Activated CD4-positive, alpha-beta T cell treated with anti-CD3 and anti-CD28 coated beads, Interleukin-2, Interleukin-6, amounts not matched to agents 100 ng/mL and 50 ng/mL, durations not matched to agents 16 hours and 8 hours (primary cell): Measurements from ENCODE around the gene SEMA4C.
A peak's percentile ranks its signal among the peaks of the same experiment; 100 is the strongest.

Experiments used
- DNase-seq: peaks from one replicate; pipeline ENCODE4 v3.0.0-alpha.2; 2020

SEMA4C gene

GRCh38 chr2:96839293-96839874, 30.5 kb downstream of the SEMA4C start:
- DNase-seq, result peak; percentile 91

GRCh38 chr2:96838345-96839292, 31.3 kb downstream of the SEMA4C start:
- DNase-seq, result no peak

- no peak for DNase-seq
Measured at GRCh38 chr2:96837575-96837974, 32.3 kb downstream of the SEMA4C start.

- DNase-seq, result no peak
Measured at GRCh38 chr2:96835830-96836229, 34.0 kb downstream of the SEMA4C start.

- DNase-seq, result no peak
Measured at GRCh38 chr2:96832754-96833507, 36.9 kb downstream of the SEMA4C start.

DNA sequence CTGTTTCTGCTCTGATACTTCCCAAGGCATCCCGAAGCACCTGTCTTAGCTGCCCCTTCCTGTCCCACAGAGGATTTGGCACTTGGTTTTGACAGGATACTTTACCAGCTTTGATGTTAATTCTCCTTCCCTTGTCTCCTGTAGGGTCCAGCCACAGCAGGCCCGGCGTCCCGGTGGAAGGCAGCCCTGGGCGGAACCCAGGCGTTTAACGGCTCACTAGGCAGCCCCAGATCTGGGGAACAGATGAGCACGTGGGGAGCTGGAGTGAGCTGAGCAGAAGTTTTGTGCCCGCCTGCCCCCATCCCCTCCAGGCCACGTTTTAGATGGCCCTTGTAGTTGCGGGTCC, 37.5 kb downstream of the SEMA4C start:
- no peak for DNase-seq

DNA sequence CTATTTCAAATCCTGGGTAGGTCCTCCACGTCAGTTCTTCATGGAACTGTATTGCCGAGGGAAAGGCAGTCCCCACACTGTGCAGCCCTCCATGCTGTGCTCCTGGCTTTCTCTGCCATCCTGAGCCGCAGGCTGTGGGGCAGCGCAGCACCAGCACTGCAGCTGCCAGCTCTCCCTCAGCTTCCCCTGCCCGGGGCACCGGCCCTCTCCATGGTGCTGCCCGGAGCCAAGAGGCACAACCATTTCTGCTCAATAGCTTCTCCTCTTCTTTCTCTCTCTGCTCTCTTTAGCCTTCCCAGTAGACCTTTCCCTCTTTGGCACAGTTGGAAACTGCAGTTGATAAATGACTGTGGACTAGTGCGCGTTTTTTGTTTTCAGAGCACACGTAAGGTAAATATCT, 38.2 kb downstream of the SEMA4C start:
- DNase-seq, result no peak

- no peak for DNase-seq
Measured at GRCh38 chr2:96830044-96830562, 39.8 kb downstream of the SEMA4C start.

GRCh38 chr2:96828874-96829273, 41.0 kb downstream of the SEMA4C start:
- no peak for DNase-seq

DNA sequence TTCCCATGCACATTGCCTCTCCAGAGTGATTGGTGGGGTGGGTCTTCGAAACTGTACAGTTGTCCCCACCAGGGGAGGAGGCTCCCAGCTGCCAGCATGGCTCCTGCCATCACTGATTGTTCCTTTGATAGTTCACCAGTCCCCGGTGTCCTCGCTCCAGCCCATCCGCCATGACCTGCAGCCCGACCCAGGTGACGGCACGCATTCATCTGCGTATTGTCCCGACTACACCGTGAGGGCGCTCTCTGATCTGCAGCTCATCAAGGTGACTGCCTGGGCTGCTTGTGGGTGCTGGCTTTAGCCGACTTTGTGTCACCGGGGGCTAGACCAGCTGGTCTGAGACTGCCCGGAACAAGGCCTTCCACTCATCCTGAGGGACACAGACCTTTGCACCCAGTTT, 41.4 kb downstream of the SEMA4C start:
- DNase-seq, result no peak

DNA sequence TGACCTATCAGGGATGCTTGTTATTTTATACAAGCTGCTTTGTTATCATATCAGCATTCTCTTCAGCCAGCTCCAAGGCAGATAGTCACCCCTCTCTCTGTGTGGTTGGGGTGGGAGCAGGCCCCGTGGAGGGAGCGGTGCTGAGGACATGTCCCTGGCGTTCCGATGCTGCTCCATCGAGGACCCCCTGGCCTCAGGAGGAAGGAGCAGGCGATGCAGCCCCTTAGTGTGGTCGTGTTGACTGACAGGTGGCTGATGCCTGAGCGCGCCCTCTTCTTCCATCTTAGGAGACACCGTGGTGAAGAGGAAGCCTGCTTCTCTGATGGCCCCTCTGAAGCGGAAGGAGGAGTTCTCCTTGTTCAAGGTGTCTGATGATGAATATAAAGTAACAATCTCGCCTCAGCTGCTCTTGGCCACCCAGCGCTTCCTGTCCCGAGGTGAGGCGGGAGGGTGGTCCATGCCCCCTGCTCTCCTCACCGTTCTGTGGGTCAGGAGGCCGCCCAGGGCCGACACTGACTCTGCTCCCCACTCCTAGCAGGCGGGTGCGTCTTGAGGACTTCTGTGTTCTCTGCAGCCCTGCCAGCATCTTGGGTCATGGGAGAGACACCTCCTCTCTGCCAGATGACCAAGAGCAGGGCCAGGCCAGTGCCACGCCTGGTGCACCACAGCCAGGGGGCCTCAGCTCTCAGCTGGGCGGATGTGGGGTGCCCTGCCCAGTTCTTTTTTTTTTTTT, 43.2 kb downstream of the SEMA4C start:
- no peak for DNase-seq

DNA sequence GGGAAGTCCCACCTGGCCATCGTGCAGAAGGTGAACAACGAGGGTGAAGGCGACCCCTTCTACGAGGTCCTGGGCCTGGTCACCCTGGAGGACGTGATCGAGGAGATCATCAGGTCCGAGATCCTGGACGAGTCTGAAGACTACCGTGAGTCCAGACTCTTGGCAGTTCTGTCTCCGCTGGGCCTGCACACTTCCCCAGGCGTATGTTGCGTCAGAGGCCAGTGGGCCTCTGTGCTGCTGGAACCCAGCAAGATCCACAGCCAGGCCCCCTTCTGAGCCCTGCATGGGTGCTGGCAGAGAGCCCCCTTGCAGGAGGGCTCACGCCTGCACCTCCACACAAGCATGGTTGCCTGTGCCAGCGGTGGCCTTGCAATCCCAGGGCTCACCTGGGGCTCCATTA, 44.8 kb downstream of the SEMA4C start:
- DNase-seq, result no peak

- no peak for DNase-seq
Measured at GRCh38 chr2:96824079-96824870, 45.6 kb downstream of the SEMA4C start.

DNA sequence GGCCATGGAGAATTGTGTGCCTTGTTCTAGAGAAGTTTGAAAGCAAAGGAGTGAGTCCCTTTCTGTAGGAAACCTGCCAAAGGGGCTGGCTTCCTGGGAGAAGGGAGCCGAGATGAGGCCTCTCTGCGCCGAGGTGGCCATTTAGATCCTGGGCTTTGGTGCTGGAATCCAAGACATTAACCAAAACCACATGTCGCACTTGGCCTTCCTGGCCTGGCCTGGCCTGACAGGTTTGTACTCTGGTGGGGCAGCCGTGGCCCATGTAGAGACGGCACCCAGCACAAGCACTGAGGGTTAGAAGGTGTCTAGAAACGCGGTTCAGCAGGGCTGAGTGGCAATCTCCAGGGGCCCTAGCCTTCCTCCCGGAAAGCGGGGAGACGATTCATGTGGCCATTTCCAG, 46.7 kb downstream of the SEMA4C start:
- DNase-seq, result no peak

GRCh38 chr2:96822786-96823185, 47.1 kb downstream of the SEMA4C start:
- DNase-seq, result no peak

GRCh38 chr2:96821113-96821675, 48.7 kb downstream of the SEMA4C start:
- DNase-seq, result no peak

DNA sequence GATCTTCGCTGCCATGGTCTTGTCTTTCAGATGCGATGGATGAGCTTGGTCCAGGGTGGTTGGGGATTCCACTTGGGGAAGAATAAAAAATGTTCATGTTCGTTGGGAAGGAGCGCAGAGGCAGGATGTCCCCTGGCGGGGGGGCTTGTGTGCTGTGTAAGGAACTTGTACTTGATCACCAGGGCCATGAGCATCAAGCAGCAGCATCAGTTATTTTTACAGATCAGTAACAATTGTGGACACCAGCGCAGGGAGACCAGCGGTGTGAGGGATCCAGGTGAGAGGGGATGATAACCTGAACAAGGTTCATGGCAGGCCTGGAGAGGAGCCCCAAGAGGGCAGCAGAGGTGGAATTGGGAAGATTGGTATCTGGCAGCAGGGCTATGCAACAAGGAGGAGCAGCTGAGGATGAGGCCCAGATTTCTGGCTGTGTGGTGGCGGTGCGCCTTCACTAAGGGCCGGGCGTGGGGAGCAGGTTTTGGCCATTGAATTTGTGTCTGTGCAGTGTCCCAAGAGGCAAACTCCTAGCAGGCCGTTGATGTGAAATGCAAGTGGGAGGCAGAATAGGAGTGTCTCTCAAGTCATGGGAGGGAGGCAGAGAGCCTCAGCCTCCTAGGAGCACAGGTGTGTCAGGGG, 49.9 kb downstream of the SEMA4C start:
- DNase-seq, result no peak

DNA sequence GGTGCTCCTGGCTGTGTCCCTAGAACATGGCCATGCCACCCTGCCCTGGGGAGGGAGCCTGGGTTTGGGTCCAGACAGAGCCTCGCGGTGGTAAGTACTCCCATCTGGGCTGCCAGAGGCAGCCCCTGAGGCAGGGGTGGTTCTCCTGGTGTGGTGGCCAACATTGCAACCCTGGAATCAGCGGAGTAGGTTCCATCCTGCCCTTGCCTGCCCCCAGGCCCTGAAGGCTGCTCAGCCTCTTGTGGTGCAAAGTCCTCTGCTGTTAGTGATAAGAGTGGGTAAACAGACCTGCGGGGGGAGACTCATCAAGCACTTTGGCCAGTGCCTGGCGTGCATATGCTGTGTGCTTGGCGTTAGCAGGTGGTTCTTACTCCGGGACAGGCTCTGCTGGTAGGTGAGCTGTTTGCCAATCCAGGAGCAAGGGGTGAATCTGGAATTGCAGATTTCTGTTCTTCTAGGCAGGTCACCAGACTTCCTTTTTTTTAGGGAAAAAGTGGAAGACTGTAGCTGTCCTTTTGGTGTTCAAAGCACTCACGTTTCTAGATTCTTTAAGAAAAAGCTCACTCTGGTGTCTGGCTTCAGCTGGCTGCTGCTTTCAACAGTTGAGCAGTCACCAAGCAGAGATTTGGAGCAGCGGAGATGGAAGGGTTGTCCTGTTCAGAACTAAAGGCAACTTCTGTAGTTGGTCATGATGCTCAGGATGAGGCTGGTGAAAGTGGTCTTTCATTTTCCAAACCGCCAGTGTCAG, 50.6 kb downstream of the SEMA4C start:
- DNase-seq, result no peak

DNA sequence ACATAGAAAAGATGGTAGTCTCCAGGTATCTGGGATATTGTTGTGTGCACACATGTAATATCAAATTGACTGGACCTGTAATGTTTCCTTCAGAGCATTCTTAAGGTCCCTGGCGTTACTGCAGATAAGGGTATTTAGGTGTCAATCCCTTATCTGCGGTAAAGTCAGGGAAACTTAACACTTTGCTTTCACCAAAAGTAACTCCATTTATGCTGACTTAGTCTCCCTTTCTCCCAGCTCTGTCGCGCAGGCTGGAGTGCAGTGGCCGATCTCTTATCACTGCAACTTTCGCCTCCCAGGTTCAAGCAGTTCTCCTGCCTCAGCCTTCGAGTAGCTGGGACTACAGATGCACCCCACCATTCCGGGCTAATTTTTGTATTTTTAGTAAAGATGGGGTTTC, 52.0 kb downstream of the SEMA4C start:
- DNase-seq, result no peak
